Sigmoid colon (tissue), 4 donors: ENCODE data around the gene C19orf38.

Source experiments
- EP300 ChIP-seq, 4 donors: sonication (generic); formaldehyde crosslinking; IDR thresholded peaks; one replicate each; pipeline ENCODE4 v1.6.1; 2017; ENCODE audit warnings: antibody characterized with exemption in 4 of 4
- POLR2A ChIP-seq, 2 donors: fragments of 450-650 bp; IDR thresholded peaks; one replicate each; pipeline ENCODE4 v1.6.1; 2016; ENCODE audit warnings: antibody characterized with exemption in 2 of 2, mild to moderate bottlenecking in 2 of 2, moderate library complexity in 2 of 2
- POLR2AphosphoS5 ChIP-seq, 4 donors: sonication (generic); formaldehyde crosslinking; IDR thresholded peaks; one replicate each; pipeline ENCODE4 v1.6.1; 2017; ENCODE audit warnings: antibody characterized with exemption in 4 of 4
- TF ChIP-seq, protein P1 (sequence below), 4 experiments: fragments of 450-650 bp in 3 of 4; fragments of 200-600 bp in 1 of 4; IDR thresholded peaks; one replicate each; pipeline ENCODE4 v1.5.1; 2016 to 2019; ENCODE audit warnings: antibody characterized with exemption in 4 of 4, mild to moderate bottlenecking in 3 of 4, moderate library complexity in 2 of 4

DNA sequence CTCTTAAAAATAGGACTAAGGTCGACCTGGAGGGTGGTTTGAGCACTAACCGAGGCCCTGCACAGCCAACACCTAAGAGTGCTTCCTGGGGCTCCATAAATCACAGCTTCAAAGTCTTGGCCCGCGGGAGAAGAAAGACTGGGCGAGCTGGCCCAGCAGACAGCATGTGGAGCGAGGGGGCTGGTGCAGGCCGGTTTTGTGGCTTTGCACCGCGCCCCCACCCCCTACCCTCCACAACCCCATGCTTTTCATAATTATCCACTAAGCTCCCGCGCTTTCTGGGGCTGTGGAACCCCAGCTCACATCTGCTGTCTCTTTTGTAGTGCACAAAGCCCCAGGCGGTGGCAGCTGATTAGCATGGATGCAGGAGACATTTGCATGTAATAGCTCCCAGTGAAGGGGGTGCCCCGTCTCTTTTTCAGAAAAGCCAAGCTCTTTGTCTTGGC, 40.2 kb downstream of the C19orf38 start:
- TF ChIP-seq, protein P1, sequence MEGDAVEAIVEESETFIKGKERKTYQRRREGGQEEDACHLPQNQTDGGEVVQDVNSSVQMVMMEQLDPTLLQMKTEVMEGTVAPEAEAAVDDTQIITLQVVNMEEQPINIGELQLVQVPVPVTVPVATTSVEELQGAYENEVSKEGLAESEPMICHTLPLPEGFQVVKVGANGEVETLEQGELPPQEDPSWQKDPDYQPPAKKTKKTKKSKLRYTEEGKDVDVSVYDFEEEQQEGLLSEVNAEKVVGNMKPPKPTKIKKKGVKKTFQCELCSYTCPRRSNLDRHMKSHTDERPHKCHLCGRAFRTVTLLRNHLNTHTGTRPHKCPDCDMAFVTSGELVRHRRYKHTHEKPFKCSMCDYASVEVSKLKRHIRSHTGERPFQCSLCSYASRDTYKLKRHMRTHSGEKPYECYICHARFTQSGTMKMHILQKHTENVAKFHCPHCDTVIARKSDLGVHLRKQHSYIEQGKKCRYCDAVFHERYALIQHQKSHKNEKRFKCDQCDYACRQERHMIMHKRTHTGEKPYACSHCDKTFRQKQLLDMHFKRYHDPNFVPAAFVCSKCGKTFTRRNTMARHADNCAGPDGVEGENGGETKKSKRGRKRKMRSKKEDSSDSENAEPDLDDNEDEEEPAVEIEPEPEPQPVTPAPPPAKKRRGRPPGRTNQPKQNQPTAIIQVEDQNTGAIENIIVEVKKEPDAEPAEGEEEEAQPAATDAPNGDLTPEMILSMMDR (IDR thresholded peaks at IDR 0.05): no peak
- no peak for TF ChIP-seq POLR2AphosphoS5 (IDR thresholded peaks at IDR 0.05)
- no peak for TF ChIP-seq EP300 (IDR thresholded peaks at IDR 0.05)
- TF ChIP-seq POLR2A (IDR thresholded peaks at IDR 0.05): no peak
